Activated CD4-positive, alpha-beta T cell treated with anti-CD3 and anti-CD28 coated beads, Interleukin-10, Interleukin-2, amounts not matched to agents 100 ng/mL and 50 ng/mL, durations not matched to agents 16 hours and 8 hours (primary cell): ENCODE data around the gene DNAJC18.

Experiments
- DNase-seq: peaks from one replicate; pipeline ENCODE4 v3.0.0-alpha.2; 2020

DNAJC18 gene

GRCh38 chr5:139360384-139360783 is 78.9 kb downstream of the DNAJC18 start:
- no peak for DNase-seq
